PFSK-1 (cell line): ENCODE measurements around the gene BLOC1S1.

ENCODE experiments used
- REST ChIP-seq, 2 experiments: IDR thresholded peaks; 2 replicates each; pipeline versions ENCODE4 v1.6.1 to v1.8.0; 2011 to 2012; ENCODE audit warnings: low read depth in 2 of 2, low read length in 2 of 2, control low read depth in 1 of 2, inconsistent platforms in 1 of 2, mild to moderate bottlenecking in 1 of 2, moderate library complexity in 1 of 2; ENCODE audit not compliant: insufficient read depth in 1 of 2
- TAF1 ChIP-seq: IDR thresholded peaks from 2 replicates; pipeline ENCODE4 v1.6.1; 2012; ENCODE audit warnings: low read length, control low read depth, borderline replicate concordance; ENCODE audit not compliant: insufficient read depth

GRCh38 chr12:55725556-55725955 is 9.7 kb downstream of the BLOC1S1 start:
- TF ChIP-seq REST (IDR thresholded peaks at IDR 0.05; ENCODE audit: insufficient read depth in 1 of 2, low read depth in 2 of 2, low read length in 2 of 2) (no peak), TAF1 (no peak)
